Measurements from ENCODE around the gene TNFRSF8. TPM values are rescaled to one million over a fixed set of nuclear protein-coding genes. Genes with fewer than 3 reads are reported as not detected.
"Not testable (repeated sequence)": the region's sequence is repeated elsewhere in the genome, so short reads cannot be mapped to it uniquely, and the experiment has no call there.

TNFRSF8 gene
- total RNA-seq, 1 donor, result 0.09 TPM

DNA sequence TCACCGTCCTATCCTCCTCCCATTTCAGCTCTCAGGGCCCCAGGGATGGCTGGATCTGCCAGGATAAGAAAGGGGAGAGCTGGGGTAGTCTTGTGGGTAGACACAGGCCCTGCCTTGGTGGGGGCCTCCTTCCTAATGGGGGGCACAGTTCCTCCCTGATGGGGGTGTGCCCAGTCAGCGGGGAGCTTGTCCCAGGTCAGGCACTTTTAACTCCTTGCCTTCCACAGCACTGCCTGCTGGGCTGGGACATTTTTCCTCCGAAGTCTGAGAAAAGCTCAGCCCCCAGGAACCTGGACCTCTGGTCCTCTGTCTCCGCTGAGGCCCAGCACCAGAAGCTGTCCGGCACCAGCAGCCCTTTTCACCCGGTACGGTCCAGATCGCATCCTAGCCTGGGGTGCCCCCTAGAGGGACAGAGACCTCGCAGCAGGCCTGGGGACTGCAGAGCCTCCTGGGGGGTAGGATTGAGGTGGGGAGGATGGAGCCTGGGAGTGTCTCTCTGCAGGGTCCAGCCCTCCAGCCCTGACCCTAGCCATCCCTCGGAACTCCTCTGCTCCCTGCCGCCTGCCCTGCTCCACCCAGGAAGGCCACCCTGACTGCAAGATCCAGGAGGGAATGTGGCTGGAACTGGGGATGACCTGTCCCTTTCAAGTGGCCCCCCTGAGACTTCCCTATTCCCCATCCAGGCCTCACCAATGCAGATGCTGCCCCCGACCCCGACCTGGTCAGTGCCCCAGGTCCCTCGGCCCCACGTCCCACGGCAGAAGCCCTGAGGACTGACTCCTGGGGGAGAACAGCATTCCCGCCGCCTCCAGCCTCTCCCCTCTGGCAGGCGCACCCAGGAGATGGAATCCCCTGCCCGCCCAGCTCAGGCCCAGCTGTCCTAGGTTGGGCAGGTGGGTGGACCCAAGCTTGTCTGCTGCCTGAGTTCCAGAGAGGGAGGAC, 31.8 kb upstream of the TNFRSF8 start:
- TF ChIP-seq, protein P1, sequence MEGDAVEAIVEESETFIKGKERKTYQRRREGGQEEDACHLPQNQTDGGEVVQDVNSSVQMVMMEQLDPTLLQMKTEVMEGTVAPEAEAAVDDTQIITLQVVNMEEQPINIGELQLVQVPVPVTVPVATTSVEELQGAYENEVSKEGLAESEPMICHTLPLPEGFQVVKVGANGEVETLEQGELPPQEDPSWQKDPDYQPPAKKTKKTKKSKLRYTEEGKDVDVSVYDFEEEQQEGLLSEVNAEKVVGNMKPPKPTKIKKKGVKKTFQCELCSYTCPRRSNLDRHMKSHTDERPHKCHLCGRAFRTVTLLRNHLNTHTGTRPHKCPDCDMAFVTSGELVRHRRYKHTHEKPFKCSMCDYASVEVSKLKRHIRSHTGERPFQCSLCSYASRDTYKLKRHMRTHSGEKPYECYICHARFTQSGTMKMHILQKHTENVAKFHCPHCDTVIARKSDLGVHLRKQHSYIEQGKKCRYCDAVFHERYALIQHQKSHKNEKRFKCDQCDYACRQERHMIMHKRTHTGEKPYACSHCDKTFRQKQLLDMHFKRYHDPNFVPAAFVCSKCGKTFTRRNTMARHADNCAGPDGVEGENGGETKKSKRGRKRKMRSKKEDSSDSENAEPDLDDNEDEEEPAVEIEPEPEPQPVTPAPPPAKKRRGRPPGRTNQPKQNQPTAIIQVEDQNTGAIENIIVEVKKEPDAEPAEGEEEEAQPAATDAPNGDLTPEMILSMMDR (IDR thresholded peaks at IDR 0.05; ENCODE audit: insufficient read depth, low read length), result peak; percentile 57
- no peak overlapping the region for H3K4me3 ChIP-seq (ENCODE audit: low read depth, low read length)
- peak; percentile 27 for DNase-seq (ENCODE audit: low read depth)

DNA sequence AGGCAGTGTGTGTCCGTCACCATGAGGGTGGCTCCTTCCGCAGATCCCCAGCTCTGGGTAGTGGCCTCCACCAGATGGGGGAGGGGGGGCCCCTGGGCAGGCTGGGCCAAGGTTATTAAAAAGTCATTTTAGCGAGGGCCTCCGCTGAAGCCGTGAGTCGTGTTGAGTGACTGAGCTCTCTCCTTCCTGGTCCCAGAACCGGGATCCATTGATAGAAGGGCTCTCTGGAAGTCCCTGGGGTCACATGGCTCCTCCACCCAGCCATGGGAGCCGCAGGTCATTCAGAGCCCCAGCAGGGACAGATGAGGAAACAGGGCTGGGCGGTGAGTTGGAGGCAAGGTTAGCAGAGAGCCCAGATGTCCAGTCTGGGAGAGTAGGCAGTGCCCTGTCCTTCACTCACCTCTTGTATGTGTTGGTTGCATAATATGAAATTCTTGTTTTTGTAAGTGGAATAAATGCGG, 30.9 kb upstream of the TNFRSF8 start:
- DNase-seq (ENCODE audit: low read depth), result no peak
- TF ChIP-seq, protein P1 (IDR thresholded peaks at IDR 0.05; ENCODE audit: insufficient read depth, low read length), result no peak
- H3K4me3 ChIP-seq (ENCODE audit: low read depth, low read length), result no peak overlapping the region

DNA sequence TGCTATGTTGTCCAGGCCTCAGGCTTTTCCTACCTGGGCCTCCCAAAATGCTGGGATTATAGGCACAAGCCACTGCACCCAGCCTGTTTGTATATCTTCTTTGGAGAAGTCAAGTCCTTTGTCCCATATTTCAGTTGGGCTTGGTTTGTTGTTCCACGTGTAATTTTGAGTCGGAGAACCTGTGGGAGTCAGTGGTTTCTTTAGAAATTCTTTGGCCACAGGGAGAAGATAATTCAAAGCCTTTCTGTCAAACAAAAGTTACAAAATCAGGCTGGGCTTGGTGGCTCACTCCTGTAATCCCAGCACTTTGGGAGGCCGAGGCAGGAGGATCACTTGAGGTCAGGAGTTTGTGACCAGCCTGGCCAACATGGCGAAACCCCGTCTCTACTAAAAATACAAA, 29.7 kb upstream of the TNFRSF8 start:
- not testable (repeated sequence) for DNase-seq (ENCODE audit: low read depth); H3K4me3 ChIP-seq (ENCODE audit: low read depth, low read length)

DNA sequence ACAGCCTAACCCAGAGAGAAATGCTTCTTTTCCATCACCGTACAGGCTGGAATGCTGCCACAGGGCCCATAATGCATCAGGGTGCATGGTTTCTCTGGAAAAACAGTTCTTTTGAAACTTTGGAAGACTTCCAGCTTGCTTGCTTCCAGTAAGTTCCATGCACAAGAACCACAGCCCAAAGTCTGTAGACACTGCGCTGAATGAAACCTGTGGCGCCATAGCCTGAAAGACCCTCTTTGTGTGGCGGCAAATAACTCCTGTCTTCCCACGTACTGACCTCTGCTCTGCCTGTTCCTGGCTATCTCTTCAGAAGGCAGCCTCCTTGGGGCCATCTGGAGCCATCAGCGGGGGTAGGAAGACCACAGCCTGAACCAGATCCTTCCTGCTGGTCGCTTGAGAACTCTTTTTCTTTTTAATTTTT, 28.7 kb upstream of the TNFRSF8 start:
- TF ChIP-seq, protein P1 (IDR thresholded peaks at IDR 0.05; ENCODE audit: insufficient read depth, low read length), result no peak
- DNase-seq (ENCODE audit: low read depth), result peak; percentile 62
- H3K4me3 ChIP-seq (ENCODE audit: low read depth, low read length), result no peak overlapping the region

DNA sequence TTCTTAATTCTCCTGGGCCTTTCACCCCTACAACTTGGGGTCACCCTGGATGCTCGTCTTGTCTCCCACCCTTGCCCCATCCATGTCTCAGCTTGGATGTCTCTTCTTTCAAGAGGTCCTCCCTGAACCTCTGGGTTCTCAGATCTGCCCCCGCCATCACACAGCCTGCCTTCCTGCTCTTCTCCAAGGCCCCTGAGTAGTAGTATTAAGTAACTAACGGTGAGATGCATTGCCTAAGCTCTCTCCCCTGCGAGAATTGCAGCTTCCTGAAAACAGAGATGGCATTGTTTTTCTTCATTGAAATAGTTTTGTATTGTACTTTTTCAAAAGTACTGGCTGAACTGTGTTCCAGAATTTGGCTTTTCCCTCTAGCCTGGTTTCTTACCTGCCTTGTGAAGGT, 27.8 kb upstream of the TNFRSF8 start:
- no peak overlapping the region for H3K4me3 ChIP-seq (ENCODE audit: low read depth, low read length)
- no peak for DNase-seq (ENCODE audit: low read depth)
- TF ChIP-seq, protein P1 (IDR thresholded peaks at IDR 0.05; ENCODE audit: insufficient read depth, low read length), result no peak

DNA sequence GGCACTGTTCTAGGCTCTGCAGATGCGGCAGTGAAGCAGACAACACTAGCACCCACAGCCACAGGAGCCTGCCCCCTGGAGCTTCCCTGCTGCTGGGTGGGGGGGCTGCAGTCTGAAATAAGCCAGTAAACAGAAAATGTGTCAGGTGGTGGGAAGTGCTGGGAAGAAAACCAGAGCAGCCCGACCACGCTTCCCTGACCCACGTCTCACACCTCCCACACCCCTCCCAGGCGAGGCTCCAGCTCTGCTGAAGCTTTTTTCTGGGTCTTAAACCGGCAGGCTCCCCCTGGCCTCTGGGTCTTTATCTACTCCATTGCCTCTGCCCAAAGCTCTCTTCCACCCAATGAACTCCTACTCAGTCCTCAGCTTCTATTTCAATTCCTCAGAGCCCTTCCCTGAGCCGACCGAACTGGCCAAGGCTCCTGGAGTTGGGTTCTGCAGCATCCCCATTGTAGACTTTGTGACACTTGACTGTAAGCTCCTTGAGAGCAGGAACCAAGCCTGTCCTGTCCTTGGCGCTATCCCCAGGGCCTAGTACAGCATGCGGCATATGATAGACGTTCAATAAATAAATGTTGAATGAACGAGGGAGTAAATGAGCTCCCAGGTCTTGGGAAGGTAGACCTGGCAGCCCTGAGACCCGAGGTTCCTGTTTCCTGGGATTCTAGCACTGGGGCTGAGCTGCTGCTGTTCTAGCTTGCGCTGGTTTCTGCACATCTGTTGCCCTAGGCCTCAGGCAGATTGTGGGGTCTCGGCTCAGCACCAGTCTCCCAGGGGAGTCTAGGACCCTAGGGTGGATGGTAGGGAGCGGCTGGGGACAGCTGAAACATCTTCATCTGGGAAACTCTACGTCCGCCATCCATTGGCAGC, 25.4 kb upstream of the TNFRSF8 start:
- DNase-seq (ENCODE audit: low read depth), result no peak
- TF ChIP-seq, protein P1 (IDR thresholded peaks at IDR 0.05; ENCODE audit: insufficient read depth, low read length), result no peak
- no peak overlapping the region for H3K4me3 ChIP-seq (ENCODE audit: low read depth, low read length)

Data from fibroblast of the aortic adventitia (primary cell).